AG08395 (cell line): ENCODE results near the gene C1orf174.
"Not testable (repeated sequence)": the region's sequence is repeated elsewhere in the genome, so short reads cannot be mapped to it uniquely, and the experiment has no call there.

Source experiments
- DNase-seq: peaks from one replicate; pipeline ENCODE4 v3.0.0; 2012; ENCODE audit warnings: mixed read lengths, low spot score

C1orf174 gene

GRCh38 chr1:3925762-3926161, 25.7 kb upstream of the C1orf174 start:
- no peak for DNase-seq

- no peak for DNase-seq
Measured at GRCh38 chr1:3925256-3925655, 25.2 kb upstream of the C1orf174 start.

GRCh38 chr1:3924825-3925220, 24.8 kb upstream of the C1orf174 start:
- no peak for DNase-seq

- DNase-seq: no peak
Measured at GRCh38 chr1:3924186-3924824, 24.2 kb upstream of the C1orf174 start.

- no peak for DNase-seq
Measured at GRCh38 chr1:3923378-3924185, 23.5 kb upstream of the C1orf174 start.

GRCh38 chr1:3922851-3923250, 22.8 kb upstream of the C1orf174 start:
- no peak for DNase-seq

- DNase-seq: no peak
Measured at GRCh38 chr1:3922201-3922725, 22.2 kb upstream of the C1orf174 start.

- no peak for DNase-seq
Measured at GRCh38 chr1:3921765-3922164, 21.7 kb upstream of the C1orf174 start.

- DNase-seq: no peak
Measured at GRCh38 chr1:3919706-3920105, 19.6 kb upstream of the C1orf174 start.

- no peak for DNase-seq
Measured at GRCh38 chr1:3918966-3919611, 19.0 kb upstream of the C1orf174 start.

- not testable (repeated sequence) for DNase-seq
Measured at GRCh38 chr1:3918359-3918758, 18.3 kb upstream of the C1orf174 start.

- DNase-seq: no peak
Measured at GRCh38 chr1:3917761-3918160, 17.7 kb upstream of the C1orf174 start.

- no peak for DNase-seq
Measured at GRCh38 chr1:3915551-3916121, 15.6 kb upstream of the C1orf174 start.

- no peak for DNase-seq
Measured at GRCh38 chr1:3914911-3915310, 14.8 kb upstream of the C1orf174 start.

GRCh38 chr1:3914331-3914851, 14.3 kb upstream of the C1orf174 start:
- DNase-seq: no peak

GRCh38 chr1:3912809-3913685, 13.0 kb upstream of the C1orf174 start:
- no peak for DNase-seq

GRCh38 chr1:3911981-3912808, 12.1 kb upstream of the C1orf174 start:
- no peak for DNase-seq

- DNase-seq: peak; percentile 57
Measured at GRCh38 chr1:3910857-3911845, 11.1 kb upstream of the C1orf174 start.
